ENCODE results near the gene CEMIP2.

- TF ChIP-seq GABPA (IDR thresholded peaks at IDR 0.05 in 1 of 2, conservative IDR thresholded peaks at IDR 0.05 in 1 of 2) (no peak), RAD21 (IDR thresholded peaks at IDR 0.05) (no peak), HNF4G (IDR thresholded peaks at IDR 0.05) (no peak), CTCF (IDR thresholded peaks at IDR 0.05; ENCODE audit: low read depth, low read length, missing input control) (no peak), YY1 (IDR thresholded peaks at IDR 0.05) (no peak), TAF1 (conservative IDR thresholded peaks at IDR 0.05) (no peak), RXRA (IDR thresholded peaks at IDR 0.05) (no peak), FOXA1 (IDR thresholded peaks at IDR 0.05) (no peak)
These were observed 25.6 kb downstream of the CEMIP2 start for GRCh38 chr9:71742703-71743102.

All from liver (tissue), 3 donors.